HPDE6-E6E7 (cell line): ENCODE measurements around the gene WTIP.
"Not testable (repeated sequence)": the region's sequence is repeated elsewhere in the genome, so short reads cannot be mapped to it uniquely, and the experiment has no call there.

Source experiments
- DNase-seq: peaks from one replicate; pipeline ENCODE4 v3.0.0; 2011; ENCODE audit warnings: missing footprints; ENCODE audit errors: extremely low spot score

WTIP gene

GRCh38 chr19:34503531-34504272 lies 22.1 kb downstream of the WTIP start:
- DNase-seq = no peak

- no peak for DNase-seq
These were observed 22.8 kb downstream of the WTIP start for GRCh38 chr19:34504273-34504808.

- DNase-seq = no peak
These were observed 23.3 kb downstream of the WTIP start for GRCh38 chr19:34504809-34505291.

DNA sequence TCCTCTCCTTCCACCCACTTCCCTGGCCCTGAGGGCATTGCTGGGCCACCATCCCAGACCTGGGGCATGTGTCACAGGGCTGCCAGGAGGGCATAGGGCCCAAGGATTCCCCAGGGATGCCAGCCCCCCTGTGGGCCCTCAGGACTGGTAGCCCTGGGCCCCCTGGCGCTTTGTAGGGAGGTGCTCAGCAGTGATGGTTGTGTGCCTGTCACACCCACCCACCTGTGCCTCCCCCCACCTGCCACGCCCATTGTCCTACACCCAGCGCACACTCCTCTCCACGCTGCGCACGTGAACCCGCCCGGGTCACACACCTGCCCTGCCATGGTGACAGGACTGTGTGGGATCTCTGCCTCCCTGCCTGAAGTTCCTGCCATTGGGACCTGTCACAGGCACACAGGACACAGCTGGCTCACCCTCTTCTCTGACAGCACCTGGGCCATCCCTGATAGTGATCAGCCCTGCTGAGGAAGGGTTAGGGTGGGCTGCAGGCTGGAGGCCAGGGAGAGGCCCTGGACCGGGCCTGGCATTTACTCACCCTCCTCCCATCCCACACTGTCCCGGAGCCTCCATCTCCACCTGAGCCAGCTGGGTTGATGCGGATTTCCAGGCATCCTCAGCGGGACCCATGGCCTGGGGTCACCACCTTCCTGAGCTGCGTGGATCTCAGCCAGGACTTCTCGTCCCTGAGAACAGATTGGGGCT lies 23.9 kb downstream of the WTIP start:
- no peak for DNase-seq

GRCh38 chr19:34506026-34506370 lies 24.4 kb downstream of the WTIP start:
- no peak for DNase-seq

DNA sequence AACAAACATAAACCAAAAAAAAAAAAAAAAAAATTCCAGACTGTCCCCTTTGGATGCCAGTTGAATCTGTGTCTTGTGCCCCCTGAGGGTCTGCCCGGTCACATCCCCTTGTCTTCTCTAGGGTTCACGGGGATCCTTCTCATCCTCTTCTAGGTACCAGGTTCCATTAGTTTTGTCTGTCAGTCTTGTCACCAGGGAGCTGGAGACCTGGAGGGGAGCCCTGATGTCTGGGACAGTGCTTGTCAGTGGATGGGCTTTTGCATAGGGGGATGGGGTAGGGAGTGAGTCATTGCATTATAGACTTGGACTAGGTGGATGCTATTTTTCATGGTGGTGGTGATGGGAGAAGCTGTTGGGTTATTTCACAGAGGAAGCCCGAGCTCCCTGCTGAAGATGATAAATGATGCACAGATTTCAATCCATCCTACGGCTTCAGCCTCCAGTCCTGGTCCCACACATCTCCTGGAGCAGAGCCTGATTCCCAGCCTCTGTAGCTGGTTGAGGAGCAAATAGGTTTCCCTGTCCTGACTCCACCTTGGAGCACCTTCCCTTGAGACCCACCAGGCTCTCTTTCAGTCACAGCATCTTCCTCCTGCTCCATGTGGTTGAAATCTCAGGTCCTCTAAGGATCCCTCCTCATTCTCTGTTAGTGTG lies 26.0 kb downstream of the WTIP start:
- no peak for DNase-seq

GRCh38 chr19:34508540-34508939 lies 27.0 kb downstream of the WTIP start:
- no peak for DNase-seq

DNA sequence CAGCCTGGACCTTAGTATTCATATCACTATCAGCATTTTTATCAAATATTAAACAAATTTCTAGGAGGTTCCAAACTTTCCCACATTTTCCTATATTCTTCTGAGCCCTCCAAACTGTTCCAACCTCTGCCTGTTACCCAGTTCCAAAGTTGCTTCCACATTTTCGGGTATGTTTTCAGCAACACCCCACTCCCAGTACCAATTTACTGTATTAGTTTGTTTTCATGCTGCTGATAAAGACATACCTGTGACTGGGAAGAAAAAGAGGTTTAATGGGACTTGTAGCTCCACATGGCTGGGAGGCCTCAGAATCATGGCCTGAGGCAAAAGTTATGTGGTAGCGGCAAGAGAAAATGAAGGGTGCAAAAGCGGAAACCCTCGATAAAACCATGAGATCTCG lies 29.3 kb downstream of the WTIP start:
- not testable (repeated sequence) for DNase-seq

DNA sequence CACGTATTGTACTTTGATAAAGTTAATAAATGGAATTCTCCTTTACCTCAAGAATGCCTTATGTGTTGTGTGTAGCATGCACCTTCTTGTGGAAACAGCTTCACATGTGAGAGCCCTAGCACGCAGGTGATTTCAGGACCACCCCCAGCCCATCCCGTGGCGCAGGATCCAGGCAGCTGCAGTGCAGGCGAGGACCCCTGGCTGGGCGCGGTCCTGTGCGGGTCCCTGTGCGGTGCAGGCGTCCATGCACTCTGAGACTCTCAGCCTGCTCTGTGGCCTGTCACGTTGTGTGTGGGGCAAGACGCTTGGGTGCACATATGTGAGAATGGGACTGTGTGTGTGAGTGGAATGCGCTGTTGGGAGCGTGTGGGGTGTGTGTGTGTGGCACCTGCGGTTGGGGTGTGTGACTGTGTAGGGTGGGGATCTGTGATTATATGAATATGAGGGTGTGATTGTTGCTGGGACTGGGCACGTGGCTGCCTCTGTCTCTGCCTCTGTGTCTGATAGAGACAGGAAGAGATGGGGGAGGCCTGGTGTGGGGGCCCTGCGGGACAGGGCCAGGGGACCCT lies 30.8 kb downstream of the WTIP start:
- DNase-seq = no peak

DNA sequence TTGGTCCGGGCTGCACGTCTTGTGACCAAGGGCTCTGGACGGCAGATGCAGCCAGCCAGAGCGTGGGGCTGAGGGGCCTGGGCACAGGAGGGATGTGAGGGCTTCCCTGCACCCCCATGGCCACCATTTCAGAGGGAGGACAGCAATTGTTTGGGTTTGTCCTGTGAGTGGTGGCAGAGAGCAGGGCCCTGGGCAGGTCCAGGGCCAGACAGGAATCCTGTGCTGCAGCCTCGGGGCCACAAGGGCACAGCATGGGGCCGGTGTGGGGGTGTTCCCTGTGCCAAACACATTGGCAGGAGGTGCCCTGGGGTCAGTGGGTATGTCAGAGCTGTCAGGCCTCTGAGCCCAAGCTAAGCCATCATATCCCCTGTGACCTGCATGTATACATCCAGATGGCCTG lies 32.2 kb downstream of the WTIP start:
- DNase-seq = no peak

DNA sequence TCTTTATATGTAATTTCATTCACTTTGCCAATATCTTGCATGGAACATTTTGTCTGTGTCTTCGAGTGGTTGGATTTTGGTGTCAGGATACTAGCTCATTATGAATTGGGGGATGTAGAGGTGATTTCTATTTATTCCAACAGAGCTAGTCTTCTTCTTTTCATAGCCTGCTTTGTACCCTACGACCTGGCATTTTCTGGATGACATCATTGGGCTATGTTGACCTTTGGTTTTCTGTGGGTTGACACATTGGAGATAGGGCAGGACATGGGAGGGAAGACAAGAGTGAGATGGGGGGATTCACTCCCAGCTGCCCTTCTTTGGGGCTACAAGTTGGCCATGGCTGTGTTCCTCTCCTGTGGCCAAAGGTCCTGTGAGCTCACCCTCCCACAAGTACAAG lies 38.0 kb downstream of the WTIP start:
- DNase-seq = no peak

DNA sequence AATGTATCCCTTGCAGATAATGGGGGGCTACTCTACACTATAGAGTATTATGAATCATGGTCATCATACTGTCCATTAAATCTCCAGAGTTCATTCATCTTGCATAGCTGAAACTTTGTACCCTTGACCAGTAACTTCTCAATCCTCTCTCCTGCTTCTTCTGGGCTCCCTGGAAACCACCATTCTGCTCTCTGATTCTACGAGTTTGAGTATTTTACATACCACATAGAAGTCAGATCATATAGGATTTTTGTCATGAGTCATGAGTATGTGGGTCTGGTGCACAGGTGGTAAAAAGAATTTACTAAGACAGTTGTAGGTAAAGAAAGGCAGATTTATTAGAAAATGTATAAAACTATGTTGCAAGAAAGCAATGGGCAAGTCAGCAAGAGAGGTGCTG lies 41.9 kb downstream of the WTIP start:
- DNase-seq = no peak

DNA sequence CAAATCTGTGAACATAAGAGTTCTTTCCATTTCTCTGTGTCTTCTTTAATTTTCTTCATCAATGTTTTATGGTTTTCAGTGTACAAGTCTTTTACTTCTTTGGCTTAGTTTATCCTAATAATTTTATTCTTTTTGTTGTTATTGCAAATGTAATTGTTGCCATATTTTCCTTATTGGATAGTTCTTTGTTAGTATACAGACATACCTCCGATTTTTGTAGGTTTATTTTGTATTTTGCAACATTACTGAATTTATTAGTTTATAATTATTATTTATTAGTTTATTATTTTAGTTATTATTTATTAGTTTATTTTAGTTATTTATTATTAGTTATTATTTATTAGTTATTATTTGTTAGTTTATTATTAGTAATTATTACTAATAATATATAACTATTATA lies 43.4 kb downstream of the WTIP start:
- no peak for DNase-seq

GRCh38 chr19:34534206-34534605 lies 52.6 kb downstream of the WTIP start:
- DNase-seq = no peak

GRCh38 chr19:34539396-34539795 lies 57.8 kb downstream of the WTIP start:
- DNase-seq = no peak

DNA sequence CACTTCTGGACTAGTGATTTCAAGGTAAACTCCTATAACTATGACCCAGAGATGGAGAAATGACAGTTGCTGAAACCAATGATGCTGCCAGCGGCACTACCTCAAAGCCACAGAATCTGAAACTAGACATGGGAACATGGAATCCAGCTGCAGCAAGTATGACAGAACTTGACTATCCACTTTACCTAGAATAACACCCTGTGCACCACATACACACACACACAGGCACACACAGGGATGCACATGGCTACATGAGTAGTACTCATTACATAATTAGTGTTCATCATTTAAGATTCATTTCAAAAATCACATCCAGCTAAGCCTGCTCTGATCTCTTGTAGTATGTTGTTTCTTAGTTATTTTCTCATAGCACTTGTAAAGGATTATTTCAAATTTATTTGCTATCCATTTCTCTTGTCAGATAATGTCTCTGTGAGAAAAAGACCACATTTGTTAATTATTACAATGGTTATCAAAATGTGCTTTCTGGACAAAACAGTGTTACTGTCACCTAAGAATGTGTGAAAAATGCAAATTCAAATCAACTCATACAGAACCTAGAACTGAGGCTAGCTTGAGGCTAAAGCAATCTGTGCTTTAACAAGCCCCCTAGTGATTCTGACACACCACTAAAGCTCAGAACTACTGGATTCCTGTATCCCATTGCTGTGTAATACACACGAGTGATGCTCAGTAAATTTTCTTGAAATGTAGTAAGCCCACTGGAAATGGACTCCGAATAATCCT lies 59.4 kb downstream of the WTIP start:
- no peak for DNase-seq

DNA sequence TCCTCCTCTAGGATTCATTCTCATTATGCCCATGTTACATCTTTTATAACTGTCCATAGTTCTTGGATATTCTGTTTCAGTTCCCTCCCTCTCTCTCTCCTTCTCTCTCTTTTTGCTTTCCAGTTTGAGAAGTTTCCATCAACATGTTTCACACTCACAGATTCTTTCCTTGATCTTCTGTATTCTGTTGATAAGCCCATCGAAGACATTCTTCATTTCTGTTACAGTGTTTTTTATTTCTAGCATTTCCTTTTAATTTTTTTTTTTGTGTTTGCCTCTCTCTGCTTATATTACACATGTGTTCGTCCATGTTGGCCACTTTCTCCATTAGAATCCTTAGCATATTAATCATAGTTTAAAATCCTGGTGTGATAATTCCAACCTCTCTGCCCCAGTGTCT lies 68.3 kb downstream of the WTIP start:
- no peak for DNase-seq

- no peak for DNase-seq
These were observed 73.9 kb downstream of the WTIP start for GRCh38 chr19:34555447-34555846.

DNA sequence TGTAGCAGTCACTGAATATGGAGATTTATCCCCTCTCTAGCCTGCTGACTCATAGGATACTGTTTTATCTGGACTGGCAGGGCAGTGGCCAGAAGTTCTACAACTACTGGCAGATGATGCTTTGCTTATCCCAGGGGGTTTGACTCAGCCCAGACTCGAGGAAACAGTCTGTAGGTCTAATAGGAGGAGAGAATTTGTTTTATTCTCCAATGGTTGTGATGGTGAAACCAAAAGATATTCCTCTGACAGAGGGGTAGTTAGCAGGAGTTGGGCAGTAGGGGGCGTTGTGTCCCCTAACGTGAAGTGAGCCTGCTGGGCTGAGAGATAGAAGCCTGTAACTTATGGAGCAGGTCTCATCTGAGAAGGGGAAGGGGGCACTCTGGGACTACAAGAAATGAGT lies 74.9 kb downstream of the WTIP start:
- DNase-seq = no peak

DNA sequence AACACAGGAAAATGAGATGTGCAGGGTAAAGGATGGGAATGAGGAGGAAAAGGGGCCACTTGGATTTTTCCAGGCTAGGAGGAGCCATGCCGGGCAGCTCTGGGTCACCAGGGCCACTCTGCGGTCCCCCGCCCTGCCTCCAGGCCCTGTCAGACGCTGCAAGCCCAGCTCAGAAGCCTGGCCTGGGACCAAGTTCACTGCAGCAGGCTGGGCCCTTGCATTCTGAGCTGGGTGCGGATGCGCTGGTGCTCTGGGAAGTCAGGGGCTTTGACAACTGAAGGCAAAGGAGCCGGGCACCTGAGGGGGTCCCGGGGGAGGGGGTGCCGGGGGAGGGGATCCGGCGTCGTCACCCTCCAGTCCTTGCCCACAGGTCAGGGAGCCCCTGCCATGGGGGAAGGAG lies 77.5 kb downstream of the WTIP start:
- DNase-seq = no peak

DNA sequence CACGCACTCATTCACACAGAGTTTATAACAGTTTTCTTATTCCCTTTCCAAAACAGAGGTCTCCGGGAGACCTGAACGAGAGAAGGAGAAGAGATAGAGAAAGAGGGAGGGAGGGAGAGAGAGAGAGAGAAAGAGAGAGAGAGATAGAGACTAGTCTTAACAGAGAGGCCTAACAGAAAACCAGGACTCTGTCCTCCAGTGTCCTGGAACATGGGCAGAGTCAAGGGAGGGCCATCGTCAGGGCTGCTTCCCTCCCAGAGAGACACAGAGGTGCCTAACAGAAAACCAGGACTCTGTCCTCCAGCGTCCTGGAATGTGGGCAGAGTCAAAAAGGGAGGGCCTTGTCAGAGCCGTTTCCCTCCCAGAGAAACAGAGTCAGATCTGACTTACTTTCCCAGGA lies 78.7 kb downstream of the WTIP start:
- no peak for DNase-seq
